Neutrophil (primary cell): Measurements from ENCODE around the gene SOX18.
"Not testable (repeated sequence)": the region's sequence is repeated elsewhere in the genome, so short reads cannot be mapped to it uniquely, and the experiment has no call there.

ENCODE experiments used
- H3K27ac ChIP-seq: fragments of 200-600 bp; sonication (generic); 2 replicates; pipeline ENCODE4 v1.5.1; 2016; ENCODE audit warnings: mild to moderate bottlenecking, moderate library complexity
- H3K27me3 ChIP-seq: fragments of 200-600 bp; sonication (generic); 2 replicates; pipeline ENCODE4 v1.6.0; 2016; ENCODE audit warnings: mild to moderate bottlenecking
- H3K36me3 ChIP-seq: fragments of 200-600 bp; sonication (generic); 2 replicates; pipeline ENCODE4 v1.5.1; 2017
- H3K4me1 ChIP-seq, 2 experiments: fragments of 200-600 bp in 1 of 2; sonication (generic) in 1 of 2; 1 replicate in 1 of 2; 2 replicates in 1 of 2; pipeline versions ENCODE4 v1.5.1 to v1.6.1; 2013 to 2016; ENCODE audit warnings: low read depth in 1 of 2, low read length in 1 of 2, mild to moderate bottlenecking in 1 of 2, moderate library complexity in 1 of 2; ENCODE audit not compliant: control insufficient read depth in 1 of 2, insufficient read depth in 1 of 2
- H3K4me3 ChIP-seq, 2 experiments: fragments of 200-600 bp in 1 of 2; sonication (generic) in 1 of 2; 1 replicate in 1 of 2; 2 replicates in 1 of 2; pipeline ENCODE4 v1.5.1; 2013 to 2016; ENCODE audit warnings: low read depth in 1 of 2, low read length in 1 of 2, mild to moderate bottlenecking in 1 of 2, moderate library complexity in 1 of 2
- H3K9me3 ChIP-seq: fragments of 200-600 bp; sonication (generic); 2 replicates; pipeline ENCODE4 v1.5.1; 2016
- TF ChIP-seq, protein P1 (sequence below): fragments of 200-600 bp; sonication (generic); IDR thresholded peaks from 2 replicates; pipeline ENCODE4 v1.5.1; 2016; ENCODE audit warnings: antibody characterized with exemption

The SOX18 gene

DNA sequence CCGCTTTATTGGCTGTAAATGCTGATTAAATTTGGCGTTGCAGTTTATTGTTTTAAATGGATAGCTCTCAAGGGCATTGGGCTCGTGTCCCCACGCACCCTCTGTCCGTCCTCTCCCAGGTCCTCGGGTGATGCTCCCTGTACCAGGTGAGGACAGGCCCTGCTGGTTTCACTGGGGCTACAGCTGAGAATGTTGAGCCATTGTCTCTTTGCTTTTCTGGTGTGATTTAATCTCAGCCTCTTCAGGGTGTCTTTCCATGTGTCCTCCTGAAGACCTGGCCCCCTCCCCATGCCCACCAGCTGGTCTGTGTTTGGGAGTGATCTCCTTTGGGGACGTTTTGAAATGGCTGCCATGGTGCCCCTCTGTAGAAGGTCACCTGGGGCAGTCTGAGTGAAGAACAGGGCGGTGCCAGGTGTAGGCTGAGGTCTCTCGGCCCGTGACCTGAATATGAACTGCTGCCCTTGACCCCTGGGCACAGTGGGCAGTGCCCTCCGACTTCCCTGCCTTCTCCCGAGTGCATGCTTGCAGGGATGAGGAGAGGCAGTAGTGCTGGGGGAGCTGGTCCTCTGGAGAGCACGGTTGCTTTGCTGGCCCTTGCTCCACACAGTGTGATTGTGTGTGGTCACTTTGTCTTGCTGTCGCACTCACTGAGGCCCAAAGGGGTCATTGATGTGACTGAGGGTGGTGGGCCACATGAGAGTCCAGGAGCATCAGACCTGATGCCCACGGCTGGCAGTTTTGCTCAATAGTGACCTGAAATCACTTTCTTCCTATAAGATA, 25.9 kb downstream of the SOX18 start:
- H3K27me3 ChIP-seq = no peaks in the 10 kb centered on the region
- H3K4me1 ChIP-seq = peaks cover 8 to 15% of the 10 kb centered on the region in 2 experiments
- TF ChIP-seq, protein P1, sequence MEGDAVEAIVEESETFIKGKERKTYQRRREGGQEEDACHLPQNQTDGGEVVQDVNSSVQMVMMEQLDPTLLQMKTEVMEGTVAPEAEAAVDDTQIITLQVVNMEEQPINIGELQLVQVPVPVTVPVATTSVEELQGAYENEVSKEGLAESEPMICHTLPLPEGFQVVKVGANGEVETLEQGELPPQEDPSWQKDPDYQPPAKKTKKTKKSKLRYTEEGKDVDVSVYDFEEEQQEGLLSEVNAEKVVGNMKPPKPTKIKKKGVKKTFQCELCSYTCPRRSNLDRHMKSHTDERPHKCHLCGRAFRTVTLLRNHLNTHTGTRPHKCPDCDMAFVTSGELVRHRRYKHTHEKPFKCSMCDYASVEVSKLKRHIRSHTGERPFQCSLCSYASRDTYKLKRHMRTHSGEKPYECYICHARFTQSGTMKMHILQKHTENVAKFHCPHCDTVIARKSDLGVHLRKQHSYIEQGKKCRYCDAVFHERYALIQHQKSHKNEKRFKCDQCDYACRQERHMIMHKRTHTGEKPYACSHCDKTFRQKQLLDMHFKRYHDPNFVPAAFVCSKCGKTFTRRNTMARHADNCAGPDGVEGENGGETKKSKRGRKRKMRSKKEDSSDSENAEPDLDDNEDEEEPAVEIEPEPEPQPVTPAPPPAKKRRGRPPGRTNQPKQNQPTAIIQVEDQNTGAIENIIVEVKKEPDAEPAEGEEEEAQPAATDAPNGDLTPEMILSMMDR = no peak
- no peak overlapping the region for H3K27ac ChIP-seq
- no peak overlapping the region for H3K4me3 ChIP-seq
- H3K36me3 ChIP-seq = peaks cover 94% of the 10 kb centered on the region
- no peaks in the 10 kb centered on the region for H3K9me3 ChIP-seq

DNA sequence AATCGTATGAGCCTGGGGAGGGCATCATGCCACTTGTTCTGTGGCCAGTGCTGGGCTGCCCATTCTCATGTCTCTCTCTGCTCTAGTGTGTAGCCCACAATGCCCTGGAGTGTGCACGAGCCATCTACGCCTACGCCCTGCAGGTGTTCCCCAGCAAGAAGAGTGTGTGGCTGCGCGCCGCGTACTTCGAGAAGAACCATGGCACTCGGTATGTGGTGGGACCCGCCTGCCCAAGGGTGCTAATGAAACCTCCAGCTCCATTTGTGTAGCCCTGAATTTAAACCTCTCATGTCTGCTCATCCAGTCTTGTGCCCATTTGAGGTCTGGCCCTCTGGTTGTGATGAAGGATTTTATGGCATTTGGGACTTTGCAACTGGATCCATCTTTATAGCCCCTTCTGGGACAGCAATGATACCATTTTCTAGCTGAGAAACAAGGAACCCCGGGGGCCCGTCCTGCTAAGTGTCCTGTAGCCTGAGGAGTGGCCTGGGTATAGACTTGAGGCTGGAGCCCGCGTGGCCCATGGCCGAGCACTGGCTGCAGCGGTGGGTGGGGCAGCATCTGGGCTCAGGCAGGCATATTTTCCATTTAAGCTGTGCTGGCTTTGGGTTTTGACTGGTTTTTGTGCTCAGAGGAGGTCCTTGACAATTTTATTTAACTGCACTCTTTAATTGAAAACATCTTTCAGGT, 26.6 kb downstream of the SOX18 start:
- no peaks in the 10 kb centered on the region for H3K9me3 ChIP-seq
- H3K36me3 ChIP-seq = peaks cover 94% of the 10 kb centered on the region
- no peak overlapping the region for H3K27ac ChIP-seq
- TF ChIP-seq, protein P1 = no peak
- no peak overlapping the region for H3K4me3 ChIP-seq
- H3K4me1 ChIP-seq = peaks cover 8 to 15% of the 10 kb centered on the region in 2 experiments
- no peaks in the 10 kb centered on the region for H3K27me3 ChIP-seq

DNA sequence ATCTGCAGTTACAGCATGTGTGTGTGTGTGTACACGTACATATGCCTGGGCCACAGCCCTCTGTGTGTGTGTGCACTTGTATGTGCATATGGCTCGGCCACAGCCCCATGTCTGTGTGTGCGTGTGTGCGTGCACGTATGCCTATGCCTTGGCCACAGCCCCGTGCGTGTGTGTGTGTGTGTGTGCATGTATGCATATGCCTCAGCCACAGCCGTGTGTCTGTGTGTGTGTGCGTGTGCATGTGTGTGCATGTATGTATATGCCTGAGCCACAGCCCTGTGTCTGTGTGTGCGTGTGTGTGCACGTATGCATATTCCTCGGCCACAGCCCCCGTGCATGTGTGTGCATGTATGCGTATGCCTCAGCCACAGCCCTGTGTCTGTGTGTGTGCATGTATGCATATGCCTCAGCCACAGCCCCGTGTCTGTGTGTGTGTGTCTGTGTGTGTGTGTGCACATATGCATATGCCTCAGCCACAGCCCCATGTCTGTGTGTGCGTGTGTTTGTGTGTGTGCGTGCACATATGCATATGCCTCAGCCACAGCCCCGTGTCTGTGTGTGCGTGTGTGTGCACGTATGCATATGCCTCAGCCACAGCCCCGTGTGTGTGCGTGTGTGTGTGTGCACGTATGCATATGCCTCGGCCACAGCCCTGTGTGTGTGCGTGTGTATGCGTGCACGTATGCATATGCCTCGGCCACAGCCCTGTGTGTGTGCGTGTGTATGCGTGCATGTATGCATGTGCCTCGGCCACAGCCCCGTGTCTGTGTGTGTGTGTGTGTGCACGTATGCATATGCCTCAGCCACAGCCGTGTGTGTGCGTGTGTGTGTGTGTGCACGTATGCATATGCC, 28.1 kb downstream of the SOX18 start:
- H3K4me1 ChIP-seq = peaks cover 8 to 15% of the 10 kb centered on the region in 2 experiments
- H3K27me3 ChIP-seq = no peaks in the 10 kb centered on the region
- TF ChIP-seq, protein P1 = no peak
- H3K4me3 ChIP-seq = no peak overlapping the region
- no peak overlapping the region for H3K27ac ChIP-seq
- H3K36me3 ChIP-seq = peaks cover 94% of the 10 kb centered on the region
- H3K9me3 ChIP-seq = no peaks in the 10 kb centered on the region

DNA sequence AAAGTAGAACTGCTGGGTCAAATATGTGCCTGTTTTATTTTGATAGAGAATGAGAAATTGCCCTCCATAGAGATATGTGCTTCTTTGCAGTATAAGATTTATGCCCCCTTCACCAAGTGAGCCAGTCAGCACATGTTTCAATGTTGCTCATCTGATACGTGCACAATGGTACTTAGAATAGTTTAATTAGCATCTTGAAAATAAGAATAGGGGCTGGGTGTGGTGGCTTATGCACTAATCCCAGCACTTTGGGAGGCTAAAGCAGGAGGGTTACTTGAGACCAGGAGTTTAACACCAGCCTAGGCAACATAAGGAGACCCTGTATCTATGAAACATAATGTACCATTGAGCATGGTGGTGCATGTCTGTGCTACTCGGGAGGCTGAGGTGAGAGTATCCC, 33.8 kb downstream of the SOX18 start:
- TF ChIP-seq, protein P1 = no peak
- Histone ChIP-seq H3K36me3 (peaks cover 86% of the 10 kb centered on the region), H3K4me1 (peaks cover 8 to 12% of the 10 kb centered on the region in 2 experiments)

DNA sequence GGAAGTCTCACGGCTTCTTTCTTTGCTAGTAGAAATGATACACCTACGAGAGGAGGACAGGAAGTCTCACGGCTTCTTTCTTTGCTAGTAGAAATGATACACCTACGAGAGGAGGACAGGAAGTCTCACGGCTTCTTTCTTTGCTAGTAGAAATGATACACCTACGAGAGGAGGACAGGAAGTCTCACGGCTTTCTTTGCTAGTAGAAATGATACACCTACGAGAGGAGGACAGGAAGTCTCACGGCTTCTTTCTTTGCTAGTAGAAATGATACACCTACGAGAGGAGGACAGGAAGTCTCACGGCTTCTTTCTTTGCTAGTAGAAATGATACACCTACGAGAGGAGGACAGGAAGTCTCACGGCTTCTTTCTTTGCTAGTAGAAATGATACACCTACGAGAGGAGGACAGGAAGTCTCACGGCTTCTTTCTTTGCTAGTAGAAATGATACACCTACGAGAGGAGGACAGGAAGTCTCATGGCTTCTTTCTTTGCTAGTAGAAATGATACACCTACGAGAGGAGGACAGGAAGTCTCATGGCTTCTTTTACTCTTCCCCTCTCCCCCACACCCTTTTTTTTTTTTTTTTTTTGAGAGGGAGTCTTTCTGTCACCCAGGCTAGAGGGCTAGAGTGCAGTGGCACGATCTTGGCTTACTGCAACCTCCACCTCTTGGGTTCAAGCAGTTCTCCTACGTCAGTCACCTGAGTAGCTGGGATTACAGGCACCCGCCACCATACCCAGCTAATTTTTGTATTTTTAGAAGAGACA, 36.9 kb downstream of the SOX18 start:
- not testable (repeated sequence) for H3K9me3 ChIP-seq

More for the DNA sequence above, 33.8 kb downstream of the SOX18 start:
- Histone ChIP-seq H3K27ac (no peak overlapping the region), H3K9me3 (no peaks in the 10 kb centered on the region), H3K27me3 (no peaks in the 10 kb centered on the region), H3K4me3 (no peak overlapping the region)

More for the DNA sequence above, 36.9 kb downstream of the SOX18 start:
- H3K36me3 ChIP-seq = peaks cover 77% of the 10 kb centered on the region
- not testable (repeated sequence) for H3K4me3 ChIP-seq, H3K27me3 ChIP-seq, H3K27ac ChIP-seq, H3K4me1 ChIP-seq
